ENCODE data around the gene EFCAB5.
"Not testable (repeated sequence)": the region's sequence is repeated elsewhere in the genome, so short reads cannot be mapped to it uniquely, and the experiment has no call there.

EFCAB5 gene

DNA sequence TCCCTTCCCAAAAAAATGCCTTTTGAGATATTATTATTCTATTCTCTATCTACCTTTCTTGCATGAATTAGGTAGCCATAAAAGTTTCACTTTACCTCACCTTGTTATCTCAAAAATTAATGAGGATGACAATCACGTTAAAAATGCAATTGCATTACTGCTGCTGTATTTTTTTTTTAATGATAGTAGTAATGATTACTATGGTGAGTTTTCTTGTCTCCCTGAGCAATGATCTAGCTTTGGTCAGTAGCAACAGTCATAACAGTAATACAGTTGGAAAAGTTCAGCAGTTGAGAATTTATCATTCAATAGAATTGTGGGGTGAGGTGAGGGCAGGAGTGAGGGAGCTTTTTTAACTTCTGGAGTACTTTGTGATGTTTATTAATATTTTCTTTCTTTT lies at the start of gene EFCAB5:
Gene EFCAB5 (plus strand): TSS at position 301 of the 400 bp plus-strand sequence. CDS start 163 bp downstream, outside the sequence.
- no peak for DNase-seq

DNA sequence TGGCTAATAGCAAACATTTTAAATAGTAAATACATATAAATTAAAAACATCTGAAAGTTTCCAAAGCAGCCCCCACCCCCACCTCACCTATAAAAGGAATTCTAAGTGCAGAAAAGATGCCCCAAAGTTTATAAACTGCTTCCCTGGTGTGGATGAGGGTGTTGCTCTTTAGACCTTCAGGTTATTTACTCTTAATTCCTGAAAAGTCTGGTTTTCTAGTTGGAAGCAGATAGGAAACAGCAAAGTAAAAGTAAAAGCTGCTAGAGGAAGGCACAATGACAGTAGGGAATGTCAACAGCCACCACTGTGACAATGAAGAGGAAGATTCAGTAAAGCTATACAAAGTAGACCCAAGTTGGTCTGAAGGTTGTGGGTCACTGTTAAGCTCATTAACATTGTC lies 49.2 kb upstream of the EFCAB5 start:
- no peak for DNase-seq

DNA sequence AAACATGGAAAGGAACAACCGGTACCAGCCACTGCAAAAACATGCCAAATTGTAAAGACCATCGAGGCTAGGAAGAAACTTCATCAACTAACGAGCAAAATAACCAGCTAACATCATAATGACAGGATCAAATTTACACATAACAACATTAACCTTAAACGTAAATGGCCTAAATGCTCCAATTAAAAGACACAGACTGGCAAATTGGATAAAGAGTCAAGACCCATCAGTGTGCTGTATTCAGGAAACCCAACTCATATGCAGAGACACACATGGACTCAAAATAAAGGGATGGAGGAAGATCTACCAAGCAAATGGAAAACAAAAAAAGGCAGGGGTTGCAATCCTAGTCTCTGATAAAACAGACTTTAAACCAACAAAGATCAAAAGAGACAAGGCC lies 44.3 kb upstream of the EFCAB5 start:
- DNase-seq = not testable (repeated sequence)

DNA sequence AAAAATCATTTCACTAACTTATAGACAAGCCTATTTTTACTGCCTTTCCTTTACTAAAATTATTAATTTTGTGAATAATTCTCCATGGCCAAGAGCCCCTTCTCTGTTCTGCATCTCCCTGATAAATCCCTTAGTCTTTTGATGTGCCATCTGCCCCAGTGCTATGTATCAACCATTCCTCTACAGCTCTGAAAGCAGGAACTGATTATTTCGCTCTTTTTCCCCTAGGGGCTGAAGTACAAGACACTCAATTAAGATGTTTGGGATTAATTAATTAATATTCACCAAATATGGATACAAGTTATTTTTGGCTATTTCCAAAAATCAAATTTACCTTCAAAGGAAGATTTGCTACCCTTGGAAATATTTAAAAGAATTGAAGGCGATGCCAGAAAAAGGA lies 38.0 kb upstream of the EFCAB5 start:
- no peak for DNase-seq

DNA sequence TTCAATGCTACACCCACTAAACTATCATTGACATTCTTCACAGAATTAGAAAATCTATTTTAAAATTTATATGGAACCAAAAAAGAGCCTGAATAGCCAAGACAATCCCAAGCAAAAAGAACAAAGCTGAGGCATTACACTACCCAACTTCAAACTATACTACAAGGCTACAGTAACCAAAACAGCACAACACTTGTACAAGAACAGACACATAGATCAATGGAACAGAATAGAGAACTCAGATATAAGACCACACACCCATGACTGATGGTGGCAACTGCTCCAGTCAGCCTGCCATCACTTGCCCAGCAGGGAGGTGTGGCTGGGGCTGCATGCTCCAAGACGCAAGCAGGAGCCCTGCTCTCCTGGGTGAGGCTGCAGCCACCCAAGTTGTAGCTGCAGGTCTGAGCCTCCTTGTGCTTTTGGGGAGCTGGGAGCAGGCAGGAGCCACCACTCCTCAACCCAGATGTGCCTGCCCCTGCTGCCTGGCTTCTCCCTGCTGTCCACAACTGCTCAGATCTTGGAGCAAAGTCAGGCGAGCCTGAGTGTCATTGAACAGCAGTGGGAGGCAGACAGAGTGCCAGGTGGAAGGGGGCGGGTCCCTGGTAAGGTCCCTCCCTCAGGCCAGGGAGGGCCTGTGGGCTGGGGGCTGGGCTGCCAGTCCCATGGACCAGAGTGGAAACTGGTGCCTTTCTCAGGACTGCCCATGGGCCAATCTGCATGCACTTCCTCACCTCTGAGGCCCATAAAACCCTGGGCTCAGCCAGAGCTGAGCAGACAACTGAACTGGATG lies 36.2 kb upstream of the EFCAB5 start:
- DNase-seq = no peak

DNA sequence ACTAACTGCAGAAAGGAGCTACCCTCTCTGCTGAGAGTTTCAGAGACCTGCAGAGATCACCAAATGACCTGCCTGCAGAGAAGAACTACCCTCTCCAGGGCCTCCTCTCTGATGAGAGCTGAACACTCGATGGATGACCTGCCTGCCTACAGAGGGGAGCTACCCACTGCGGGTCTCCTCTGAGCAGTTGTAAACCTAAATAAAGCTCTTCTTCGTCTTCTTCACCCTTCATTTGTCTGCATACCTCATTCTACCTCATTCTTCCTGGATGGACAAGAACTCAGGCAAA lies 35.6 kb upstream of the EFCAB5 start:
- DNase-seq = no peak

DNA sequence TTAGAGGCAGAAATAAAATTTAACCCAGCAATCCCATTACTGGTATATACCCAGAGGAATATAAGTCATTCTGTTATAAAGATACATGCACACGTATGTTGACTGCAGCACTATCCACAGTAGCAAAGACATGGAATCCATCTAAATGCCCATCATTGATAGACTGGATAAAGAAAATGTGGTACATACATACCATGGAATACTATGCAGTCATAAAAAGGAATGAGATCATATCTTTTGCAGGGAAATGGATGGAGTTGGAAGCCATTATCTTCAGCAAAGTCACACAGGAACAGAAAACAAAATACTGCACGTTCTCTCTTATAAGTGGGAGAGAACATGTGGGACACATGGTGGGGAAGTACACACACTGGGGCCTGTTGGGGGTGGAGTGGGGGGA lies 34.5 kb upstream of the EFCAB5 start:
- no peak for DNase-seq

DNA sequence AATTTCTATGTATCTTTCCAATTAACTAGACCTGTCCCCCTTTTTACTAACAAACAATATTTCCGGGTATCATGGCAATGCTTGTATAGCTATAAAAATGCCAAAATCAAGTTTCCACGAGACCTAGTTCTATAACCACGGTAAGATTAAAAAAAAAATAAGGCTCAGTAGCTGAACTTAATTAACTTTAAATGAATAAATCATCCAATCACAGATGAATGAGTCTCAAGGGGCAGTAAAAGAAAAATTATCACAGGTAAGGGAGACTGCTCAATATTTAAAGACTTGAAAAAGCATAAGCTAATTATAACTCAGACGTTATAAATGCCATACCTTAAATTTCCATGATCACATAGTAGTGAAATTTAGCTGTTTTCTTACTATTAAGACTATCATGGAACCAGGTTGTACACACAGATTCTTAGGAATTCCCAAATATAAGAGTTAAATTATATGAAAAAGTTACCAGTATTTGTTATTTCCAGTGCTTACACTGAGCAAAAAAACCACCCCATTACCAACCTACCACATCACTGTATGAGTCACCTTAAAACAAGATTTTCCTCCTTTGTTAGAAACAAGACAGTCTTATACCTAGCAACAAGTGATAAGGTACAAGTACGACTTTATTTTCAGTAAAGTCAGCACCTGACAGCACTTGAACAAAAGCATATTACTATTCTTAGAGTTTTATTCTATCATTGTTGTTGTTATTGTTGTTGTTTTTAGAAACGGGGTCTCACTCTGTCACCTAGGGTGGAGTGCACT lies 32.0 kb upstream of the EFCAB5 start:
- DNase-seq = no peak

DNA sequence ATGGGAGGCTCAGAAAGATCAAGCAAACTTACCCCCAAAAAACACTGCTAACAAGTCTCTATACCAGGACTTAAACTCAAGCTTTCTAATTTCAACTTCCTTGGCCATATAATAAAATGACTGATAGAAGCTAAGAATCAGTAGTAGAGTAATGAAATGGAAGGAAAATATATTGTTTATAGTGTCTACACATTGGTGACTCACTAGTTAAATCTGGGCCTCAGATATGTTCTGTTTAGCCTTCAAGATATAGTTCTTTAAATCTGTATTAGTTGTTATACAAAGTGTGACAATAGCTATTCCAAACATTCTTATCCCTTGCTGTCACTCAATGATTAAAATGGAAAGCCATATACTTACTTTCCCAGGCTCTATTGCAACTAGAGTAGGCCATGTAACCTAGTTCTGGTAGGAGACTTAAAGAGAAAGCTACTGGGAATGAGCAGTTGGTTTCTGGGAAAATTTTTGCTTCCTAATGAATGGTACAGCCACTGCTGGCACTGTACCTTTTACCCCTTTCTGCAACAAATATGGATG lies 29.7 kb upstream of the EFCAB5 start:
- no peak for DNase-seq

DNA sequence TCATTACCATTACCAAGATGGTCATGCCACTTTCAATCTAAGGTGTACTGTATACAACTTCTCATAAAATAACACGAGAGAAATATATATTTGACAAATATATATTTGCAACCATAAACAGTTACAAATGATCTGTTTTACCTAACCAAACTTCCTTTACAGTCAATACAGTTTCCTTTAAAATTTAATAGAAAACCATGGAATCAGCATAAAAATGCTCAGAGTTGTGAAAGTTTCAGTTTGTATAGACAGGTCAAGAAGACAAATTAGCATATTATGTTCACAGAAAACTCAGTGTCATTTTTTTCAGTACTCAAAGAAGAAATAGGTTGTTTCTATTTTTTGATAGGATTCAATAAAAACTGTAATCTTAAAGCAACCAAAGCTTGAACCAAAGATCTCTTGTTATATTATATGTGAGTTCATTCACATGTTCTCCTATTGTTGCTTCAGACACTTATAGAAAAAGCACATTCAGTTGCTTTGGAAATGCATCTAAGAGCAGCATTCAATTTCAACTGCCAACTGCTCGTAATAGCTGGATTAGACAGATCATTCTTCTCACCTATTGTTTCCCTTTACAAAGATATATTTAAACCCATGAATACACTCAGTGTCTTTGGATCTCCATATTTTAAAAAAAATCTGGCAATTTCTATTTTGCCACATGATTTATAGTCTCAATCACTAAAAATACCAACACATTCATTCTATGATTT lies 26.5 kb upstream of the EFCAB5 start:
- DNase-seq = peak in 1 of 2 experiments; percentile 21

DNA sequence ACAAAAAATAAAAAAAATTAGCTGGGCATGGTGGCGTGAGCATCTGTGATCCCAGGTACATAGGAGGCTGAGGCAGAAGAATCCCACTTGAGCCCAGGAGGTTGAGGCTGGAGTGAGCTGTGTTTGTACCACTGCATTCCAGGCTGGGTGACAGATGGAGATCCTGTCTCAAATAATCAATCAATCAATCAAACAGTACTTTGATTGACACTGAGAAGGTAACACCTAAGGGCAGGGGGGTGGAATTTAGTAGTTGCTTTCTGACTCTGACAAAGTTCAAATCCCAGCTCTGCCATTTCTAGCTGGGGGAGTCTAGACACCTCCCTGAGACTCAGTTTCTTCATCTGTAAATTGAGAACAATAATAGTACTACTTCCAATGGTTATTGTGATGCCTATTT lies 23.4 kb upstream of the EFCAB5 start:
- DNase-seq = no peak

DNA sequence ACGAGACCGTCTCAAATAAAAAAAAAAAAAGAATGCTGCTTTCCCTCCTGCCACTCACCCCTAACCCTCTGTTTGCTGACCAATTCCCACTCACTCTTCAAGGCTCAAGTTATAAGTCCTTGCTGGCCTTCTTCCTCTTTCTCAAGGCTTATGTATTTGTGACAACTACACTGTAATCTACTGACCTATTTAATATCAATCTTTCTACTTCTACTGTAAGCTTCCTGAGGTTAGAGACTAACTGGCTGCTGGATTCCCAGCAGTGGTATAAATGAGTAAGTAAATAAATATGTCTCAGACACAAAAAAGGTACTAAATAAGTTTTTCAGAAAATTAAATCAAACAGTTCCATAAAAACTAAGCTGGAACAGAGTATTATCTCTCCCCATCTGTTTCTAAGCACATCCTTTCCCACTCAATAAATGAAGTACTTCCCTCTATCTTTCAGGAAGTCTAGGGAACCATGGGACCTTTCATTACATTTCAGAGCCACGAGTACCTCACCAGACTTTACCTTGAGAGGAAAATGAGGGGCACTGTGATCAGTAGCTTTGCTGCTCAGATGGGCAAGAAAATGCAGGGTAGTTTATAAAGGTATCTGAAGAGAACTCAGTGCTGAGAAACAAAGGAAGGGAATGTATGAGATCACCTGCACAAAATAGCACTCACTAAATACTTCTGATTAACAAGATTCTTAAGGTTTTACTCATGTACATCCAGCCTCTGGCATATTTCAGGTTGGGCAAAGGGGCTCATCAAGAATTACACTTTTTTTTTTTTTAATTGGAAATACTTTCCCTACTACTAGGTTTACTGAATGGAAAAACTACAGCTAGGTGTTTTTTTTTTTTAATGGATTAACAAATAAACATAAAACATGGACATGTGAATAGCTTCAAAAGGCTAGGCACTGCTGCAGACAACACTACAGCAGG lies 22.2 kb upstream of the EFCAB5 start:
- DNase-seq = no peak

DNA sequence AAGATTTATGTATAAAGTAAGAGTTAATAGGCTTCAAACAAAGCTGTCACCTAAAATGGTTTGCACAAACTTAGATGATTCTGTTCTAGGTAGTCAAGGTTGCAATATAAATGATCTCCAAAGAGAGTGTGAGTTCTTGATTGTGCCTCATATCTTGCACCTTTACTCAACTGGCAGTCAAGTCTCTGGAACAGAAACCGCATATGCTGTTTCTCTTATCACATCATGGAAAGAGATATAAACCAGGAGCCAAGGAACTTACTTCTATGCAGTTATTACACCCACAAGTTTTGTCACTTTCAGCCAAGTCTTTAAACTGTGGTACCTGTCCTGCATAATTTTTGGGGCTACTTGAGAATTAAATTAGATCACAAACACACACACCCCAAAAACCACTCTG lies 16.6 kb upstream of the EFCAB5 start:
- no peak for DNase-seq

DNA sequence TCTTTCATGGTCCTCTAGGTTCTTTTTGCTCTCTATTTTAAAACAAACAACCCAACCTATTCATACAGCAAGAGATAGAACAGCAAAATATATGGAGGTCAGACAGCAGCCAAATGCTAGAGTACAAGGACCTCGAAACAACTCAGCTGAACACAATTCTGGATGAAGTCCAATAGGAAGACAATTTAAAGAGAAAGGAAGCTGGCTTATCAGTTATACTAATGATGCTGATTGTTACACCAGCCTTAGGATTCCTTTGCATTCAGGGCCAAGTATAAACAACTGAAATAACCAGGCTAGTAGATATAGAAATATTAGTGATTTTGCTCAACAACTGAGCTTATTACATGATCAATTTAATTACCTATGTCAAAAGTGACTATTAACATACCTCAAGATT lies 13.9 kb upstream of the EFCAB5 start:
- DNase-seq = no peak

DNA sequence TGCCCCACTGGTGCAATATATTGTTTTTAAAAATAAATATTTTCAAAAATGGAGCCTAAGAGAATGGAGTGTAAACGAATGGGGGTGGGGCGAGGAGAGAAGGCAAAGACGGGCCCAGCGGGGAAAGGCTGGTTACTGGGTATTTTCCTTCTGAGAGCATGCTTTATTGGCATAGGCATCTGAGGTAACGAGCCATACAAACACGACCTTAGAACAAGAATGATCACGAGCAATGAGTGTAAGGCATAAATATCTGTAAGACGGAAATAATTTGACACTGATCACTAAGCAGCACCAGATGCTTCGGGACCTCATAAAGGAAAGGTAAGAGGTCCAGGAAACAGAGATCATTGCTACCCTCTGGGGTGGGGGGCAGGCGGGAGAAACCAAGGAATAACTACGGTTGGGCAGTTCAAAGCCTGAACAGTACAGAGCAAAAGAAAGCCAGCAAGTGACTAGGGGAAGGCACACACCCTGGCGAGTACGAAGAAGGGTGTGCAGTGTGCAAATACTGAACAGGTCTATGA lies 12.4 kb upstream of the EFCAB5 start:
- no peak for DNase-seq

DNA sequence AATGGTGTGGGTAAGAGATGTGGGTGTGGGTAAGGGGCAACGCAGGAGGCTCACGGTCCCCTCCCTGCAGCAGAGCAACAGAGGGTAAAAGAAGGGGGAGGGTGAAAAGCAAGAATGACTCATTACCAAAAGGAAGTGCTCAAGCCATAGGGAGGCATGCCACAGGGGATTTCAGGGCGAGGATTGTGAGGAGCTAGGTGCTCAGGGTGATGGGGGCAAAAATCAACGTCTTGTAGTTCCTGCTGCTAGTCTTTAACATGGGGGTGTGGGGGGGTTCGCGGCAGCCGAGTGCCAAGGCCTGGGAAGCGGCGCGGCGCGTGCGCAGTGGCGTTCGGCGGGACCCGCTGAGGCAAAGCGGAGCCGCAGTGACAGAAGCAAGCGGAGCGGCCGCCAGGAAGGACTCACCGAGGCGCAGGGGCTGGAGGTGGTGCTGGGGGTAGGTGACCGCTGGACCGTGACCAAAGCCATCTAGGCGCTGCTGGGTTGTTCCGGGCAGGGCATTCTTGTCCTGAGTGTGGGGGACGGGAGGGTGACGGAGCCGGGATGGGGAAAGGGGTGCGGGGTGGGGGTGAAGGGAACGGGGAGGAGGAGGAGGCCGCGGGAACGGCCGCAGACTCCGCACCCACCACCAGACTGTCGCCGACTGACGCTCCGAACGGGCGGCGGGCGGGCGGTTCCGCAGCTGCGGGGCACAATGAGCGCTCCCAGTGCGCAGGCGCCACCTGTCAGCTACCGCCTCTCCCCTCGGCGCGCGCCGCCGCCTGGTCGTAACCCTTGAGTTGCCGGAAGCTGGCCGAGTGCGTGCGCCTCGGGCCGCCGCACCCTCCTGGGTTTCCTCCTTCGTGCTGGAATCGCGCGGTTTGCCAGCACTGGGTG lies 11.7 kb upstream of the EFCAB5 start, which contains the start of gene SSH2:
Gene SSH2 (minus strand): TSS at position 696 of the 876 bp plus-strand sequence. CDS start 228 bp downstream, at position 468.
- peak; percentile 75 to 85 for DNase-seq

DNA sequence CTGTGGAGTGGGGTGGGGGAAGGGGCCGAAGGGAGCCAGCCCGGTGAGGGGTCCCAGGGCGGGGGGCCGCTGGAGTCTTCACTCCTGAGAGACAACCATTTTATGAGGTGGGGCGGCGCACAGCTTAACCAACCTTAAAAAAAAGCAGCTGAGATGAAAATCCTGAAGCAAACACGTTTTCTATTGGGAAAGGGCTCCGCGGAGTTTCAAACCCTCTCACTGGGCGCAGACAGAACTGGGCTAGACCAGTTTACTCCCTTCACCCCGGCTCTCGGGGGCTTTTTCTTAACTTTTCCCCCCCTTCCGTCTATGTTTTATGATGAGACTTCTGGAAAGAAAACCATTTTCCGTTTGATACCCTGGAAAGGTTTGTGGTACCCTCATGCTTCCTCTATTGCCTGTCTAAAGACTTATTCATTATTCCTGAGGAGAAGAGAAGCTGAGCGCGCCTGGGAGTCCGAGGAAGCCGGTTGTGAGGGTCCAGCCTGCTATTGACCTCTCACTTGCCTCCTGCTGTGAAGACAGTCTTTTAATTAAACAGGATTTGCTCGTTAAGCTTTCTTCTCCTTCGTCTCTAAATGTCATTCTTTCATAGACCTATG lies 10.9 kb upstream of the EFCAB5 start:
- DNase-seq = peak in 1 of 2 experiments; percentile 30

DNA sequence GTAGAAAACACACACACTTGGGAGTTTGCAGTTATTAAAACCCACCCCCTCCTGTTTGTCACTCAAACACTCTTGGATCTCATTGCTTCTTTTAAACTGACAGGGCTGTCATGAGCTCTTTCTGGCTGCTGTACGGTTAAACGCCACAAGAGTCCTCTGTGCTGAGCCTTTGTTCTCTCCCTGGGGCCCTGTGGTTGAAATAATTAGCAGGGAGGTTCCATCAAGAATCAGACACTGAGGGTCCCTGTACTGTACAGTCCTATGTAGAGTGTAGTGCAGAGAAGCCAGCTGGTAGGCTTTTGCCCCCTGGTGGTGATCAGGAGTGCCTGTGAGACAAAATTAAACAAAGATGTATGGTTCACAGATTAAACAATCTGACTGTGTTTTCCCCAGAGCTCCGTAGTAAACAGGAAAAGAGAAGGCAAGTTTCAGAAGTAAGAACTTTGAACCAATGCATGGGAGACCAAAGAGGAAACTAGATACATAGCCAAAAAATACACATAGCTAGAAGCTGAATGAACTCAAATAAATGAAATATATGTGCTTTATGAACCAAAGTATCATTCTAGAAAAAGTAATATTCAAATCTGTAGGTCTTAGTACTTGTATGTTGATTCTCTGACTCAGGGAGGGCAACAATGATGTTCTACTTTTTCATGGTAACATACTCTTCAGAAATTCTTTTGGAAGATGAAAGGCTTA lies 10.1 kb upstream of the EFCAB5 start:
- peak; percentile 71 to 83 for DNase-seq

DNA sequence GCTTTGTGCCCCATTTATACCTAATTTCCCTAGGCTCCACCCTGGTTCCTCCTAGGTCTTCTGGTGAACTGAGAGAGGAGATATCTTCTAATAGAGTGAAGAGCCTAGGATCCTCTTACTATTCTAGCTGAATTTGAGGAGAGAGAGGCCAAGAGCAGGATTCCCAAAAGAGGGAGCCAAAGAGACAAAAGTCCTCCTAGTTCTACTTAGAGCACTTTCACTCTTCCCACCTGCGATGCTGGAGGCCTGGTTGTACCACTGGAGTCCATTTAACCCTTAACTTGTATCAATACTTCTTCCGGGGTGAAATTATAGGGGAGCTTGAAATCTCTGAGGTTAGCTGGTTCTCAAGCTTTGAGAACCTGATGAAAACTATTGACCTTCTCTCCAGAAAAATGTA lies 8.1 kb upstream of the EFCAB5 start:
- DNase-seq = no peak

DNA sequence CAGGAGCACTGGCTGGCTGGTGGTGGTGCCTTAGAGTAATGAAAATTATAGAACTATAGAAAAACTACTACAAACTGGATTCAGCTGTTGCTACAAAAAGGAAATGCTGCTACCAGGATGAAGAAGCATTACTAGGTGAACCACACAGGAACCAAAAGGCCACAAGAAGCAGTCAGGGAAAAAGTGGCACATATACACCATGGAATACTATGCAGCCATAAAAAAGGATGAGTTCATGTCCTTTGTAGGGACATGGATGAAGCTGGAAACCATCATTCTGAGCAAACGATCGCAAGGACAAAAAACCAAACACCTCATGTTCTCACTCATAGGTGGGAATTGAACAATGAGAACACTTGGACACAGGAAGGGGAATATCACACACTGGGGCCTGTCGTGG lies 5.5 kb upstream of the EFCAB5 start:
- DNase-seq = not testable (repeated sequence)

Measured in NCI-H1930 (cell line).